HEK293 (cell line): ENCODE results near the gene IER2.

Experiments
- CTCF ChIA-PET: fragments of 350-600 bp; formaldehyde crosslinking; extraction: SDS; loops from one replicate; lab custom pipeline; 2021; ENCODE audit warnings: antibody characterized with exemption; lab: Yijun Ruan, JAX
- POLR2A ChIA-PET: fragments of 300-600 bp; formaldehyde crosslinking; extraction: SDS; loops from one replicate; lab custom pipeline; 2020; ENCODE audit warnings: antibody characterized with exemption, inconsistent platforms; lab: Yijun Ruan, JAX
- H3K27ac ChIP-seq: fragments of 200-500 bp; sonication (Bioruptor generic); 2 replicates; pipeline ENCODE4 v1.5.1; 2014; ENCODE audit warnings: low read depth, low read length, control low read depth, inconsistent platforms; ENCODE audit errors: extremely low read depth
- H3K36me3 ChIP-seq, 2 experiments: fragments of 200-500 bp in 1 of 2; sonication (Bioruptor generic) in 1 of 2; 1 replicate in 1 of 2; 2 replicates in 1 of 2; pipeline ENCODE4 v1.5.1; 2014 to 2017; ENCODE audit warnings: inconsistent platforms in 2 of 2, low read length in 2 of 2; ENCODE audit not compliant: control insufficient read depth in 2 of 2, insufficient read depth in 1 of 2
- H3K4me1 ChIP-seq: fragments of 200-500 bp; sonication (Bioruptor generic); 2 replicates; pipeline ENCODE4 v1.5.1; 2014; ENCODE audit warnings: mild to moderate bottlenecking, low read length, inconsistent platforms; ENCODE audit not compliant: control insufficient read depth, insufficient read depth
- H3K4me3 ChIP-seq: 2 replicates; pipeline ENCODE4 v1.5.1; 2011; ENCODE audit warnings: low read depth, mild to moderate bottlenecking, control low read depth, low read length, moderate library complexity
- H3K9me3 ChIP-seq: fragments of 200-500 bp; sonication (Bioruptor generic); 2 replicates; pipeline ENCODE4 v1.5.1; 2014; ENCODE audit warnings: low read depth, low read length, inconsistent platforms; ENCODE audit not compliant: control insufficient read depth, insufficient read depth
- BCL11A ChIP-seq: fragments of 450-650 bp; formaldehyde crosslinking; IDR thresholded peaks from 2 replicates; pipeline ENCODE4 v1.5.1; 2016; ENCODE audit warnings: low read depth, missing biosample characterization, missing genetic modification characterization
- BCL11B ChIP-seq: fragments of 450-650 bp; formaldehyde crosslinking; IDR thresholded peaks from 2 replicates; pipeline ENCODE4 v1.5.1; 2016; ENCODE audit warnings: low read depth, missing biosample characterization, missing genetic modification characterization
- PRDM1 ChIP-seq: fragments of 450-650 bp; formaldehyde crosslinking; IDR thresholded peaks from 2 replicates; pipeline ENCODE4; 2016; ENCODE audit warnings: missing biosample characterization, missing genetic modification characterization
- REST ChIP-seq: fragments of 450-650 bp; formaldehyde crosslinking; IDR thresholded peaks from 2 replicates; pipeline ENCODE4 v1.5.1; 2016; ENCODE audit warnings: missing biosample characterization, missing genetic modification characterization
- SETDB1 ChIP-seq: IDR thresholded peaks from one replicate; pipeline ENCODE4 v1.6.1; 2017; ENCODE audit warnings: mild to moderate bottlenecking, low read length, moderate library complexity, mixed read lengths; ENCODE audit not compliant: insufficient read length
- TRIM28 ChIP-seq: IDR thresholded peaks from 2 replicates; pipeline ENCODE4 v1.6.1; 2011; ENCODE audit warnings: low read length, control low read depth, borderline replicate concordance
- TSHZ1 ChIP-seq: fragments of 450-650 bp; formaldehyde crosslinking; IDR thresholded peaks from 2 replicates; pipeline ENCODE4 v1.5.1; 2016; ENCODE audit warnings: missing biosample characterization, missing genetic modification characterization, borderline replicate concordance
- ZBTB10 ChIP-seq: fragments of 450-650 bp; formaldehyde crosslinking; IDR thresholded peaks from 2 replicates; pipeline ENCODE4 v1.5.1; 2016; ENCODE audit warnings: missing biosample characterization, missing genetic modification characterization
- ZNF148 ChIP-seq: fragments of 450-650 bp; formaldehyde crosslinking; IDR thresholded peaks from 2 replicates; pipeline ENCODE4 v1.5.0; 2017; ENCODE audit warnings: missing biosample characterization, missing genetic modification characterization, borderline replicate concordance
- ZNF423 ChIP-seq: fragments of 450-650 bp; formaldehyde crosslinking; IDR thresholded peaks from 2 replicates; pipeline ENCODE4 v1.5.1; 2016; ENCODE audit warnings: missing biosample characterization, missing genetic modification characterization
- ZNF501 ChIP-seq: fragments of 450-650 bp; formaldehyde crosslinking; IDR thresholded peaks from 2 replicates; pipeline ENCODE4 v1.5.1; 2016; ENCODE audit warnings: missing biosample characterization, missing genetic modification characterization

IER2 gene

GRCh38 chr19:13134626-13135025, 15.6 kb upstream of the IER2 start:
- POLR2A ChIA-PET = interaction anchor here (1.0 kb wide), 1 partner anchor 18 kb away, joined by 4 read pairs; no protein-coding TSS in a partner anchor
- CTCF ChIA-PET = interaction anchor here (0.5 kb wide), 2 partner anchors 19 to 169 kb away, joined by 3 to 5 read pairs; no protein-coding TSS in a partner anchor
- TF ChIP-seq ZNF501 (tag by site-specific recombination) (no peak), ZNF423 (tag by site-specific recombination) (no peak), ZNF148 (tag by site-specific recombination) (no peak), BCL11B (no peak), TRIM28 (no peak), TSHZ1 (tag by site-specific recombination) (no peak), SETDB1 (no peak)
- no peaks in the 10 kb centered on the region for H3K4me1 ChIP-seq
- H3K36me3 ChIP-seq = peaks cover 11 to 62% of the 10 kb centered on the region in 2 experiments; a peak in 2 of 3 replicates
- no peak overlapping the region for H3K4me3 ChIP-seq
- no peaks in the 10 kb centered on the region for H3K9me3 ChIP-seq
- no peak overlapping the region for H3K27ac ChIP-seq

GRCh38 chr19:13135068-13136062, 14.8 kb upstream of the IER2 start:
- TF ChIP-seq PRDM1 (tag by site-specific recombination) (no peak), BCL11A (tag by site-specific recombination) (no peak), ZBTB10 (tag by site-specific recombination) (no peak), REST (tag by site-specific recombination) (no peak)
- CTCF ChIA-PET = interaction anchor here (0.5 kb wide), 1 partner anchor 20 kb away, joined by 3 read pairs; no protein-coding TSS in a partner anchor
- H3K36me3 ChIP-seq = peaks cover 11 to 62% of the 10 kb centered on the region in 2 experiments; a peak in 2 of 3 replicates
- H3K4me1 ChIP-seq = no peaks in the 10 kb centered on the region
- no peak overlapping the region for H3K27ac ChIP-seq
- POLR2A ChIA-PET = interaction anchor here (1.0 kb wide), 1 partner anchor 17 kb away, joined by 4 read pairs; no protein-coding TSS in a partner anchor
- H3K4me3 ChIP-seq = no peak overlapping the region
- no peaks in the 10 kb centered on the region for H3K9me3 ChIP-seq
